Gastroesophageal sphincter (tissue), 3 donors: ENCODE measurements around the gene MAB21L4.

Source experiments
- CTCF ChIP-seq, 4 experiments: fragments of 200-600 bp in 2 of 4; fragments of 450-650 bp in 2 of 4; sonication (generic) in 1 of 4; IDR thresholded peaks; one replicate each; pipeline ENCODE4 v1.5.1; 2017 to 2019; ENCODE audit warnings: antibody characterized with exemption in 4 of 4, mild to moderate bottlenecking in 2 of 4, moderate library complexity in 2 of 4
- EP300 ChIP-seq: sonication (generic); formaldehyde crosslinking; IDR thresholded peaks from one replicate; pipeline ENCODE4 v1.6.1; 2017; ENCODE audit warnings: antibody characterized with exemption, mild to moderate bottlenecking
- POLR2A ChIP-seq, 2 donors: fragments of 450-650 bp; IDR thresholded peaks; one replicate each; pipeline ENCODE4 v1.6.1; 2017; ENCODE audit warnings: antibody characterized with exemption in 2 of 2, mild to moderate bottlenecking in 2 of 2, moderate library complexity in 1 of 2
- POLR2AphosphoS5 ChIP-seq: sonication (generic); formaldehyde crosslinking; IDR thresholded peaks from one replicate; pipeline ENCODE4 v1.6.1; 2017; ENCODE audit warnings: antibody characterized with exemption

- TF ChIP-seq CTCF (IDR thresholded peaks at IDR 0.05) (no peak), EP300 (no peak), POLR2AphosphoS5 (no peak), POLR2A (IDR thresholded peaks at IDR 0.05) (no peak)
These were observed 39.6 kb downstream of the MAB21L4 start for GRCh38 chr2:240856151-240856980.
